ENCODE data around the gene SEMA5B.

Gene SEMA5B

DNA sequence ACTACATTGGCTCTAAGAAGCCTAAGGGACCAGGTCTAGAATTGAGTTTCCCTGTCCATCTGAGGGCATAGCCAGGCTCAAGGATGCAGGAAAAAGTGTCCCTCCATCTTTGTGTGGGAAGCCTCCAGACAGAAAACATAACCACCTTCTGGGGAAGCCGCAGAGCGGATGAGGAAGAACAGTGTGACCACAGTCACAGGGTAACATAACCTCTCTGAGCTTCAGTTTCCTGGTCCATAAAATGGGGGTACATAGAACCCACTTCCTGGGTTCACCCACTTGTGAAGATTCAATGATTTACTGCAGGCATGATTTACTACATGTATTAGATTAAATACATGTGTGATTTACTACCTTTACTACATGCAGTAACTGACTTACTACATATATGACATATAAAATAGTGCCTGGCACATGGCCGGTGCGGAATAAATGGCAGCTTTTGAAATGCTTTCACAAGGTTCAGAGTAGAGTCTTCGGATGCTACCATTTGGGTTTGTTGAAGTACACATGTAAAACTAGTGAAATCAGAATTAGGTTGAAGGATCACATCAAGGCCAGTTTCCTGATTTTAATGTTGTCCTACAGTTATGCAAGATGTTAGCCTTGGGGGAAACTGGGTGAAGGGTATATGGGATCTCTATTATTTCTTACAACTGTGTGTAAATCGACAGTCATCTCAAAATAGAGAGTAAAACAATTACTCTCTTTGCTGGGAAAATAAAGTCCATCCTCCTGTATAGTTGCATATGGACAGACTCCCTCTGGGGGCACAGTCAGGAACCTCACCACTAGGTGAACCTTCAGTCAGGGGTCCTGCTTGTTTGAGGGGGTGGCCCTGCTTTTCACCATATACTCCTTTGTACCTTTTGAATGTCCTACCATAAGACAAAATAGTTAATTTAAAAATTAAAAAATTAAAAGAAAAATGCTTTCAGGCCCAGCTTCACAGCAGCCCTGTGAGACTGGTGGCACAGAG lies 86.0 kb downstream of the SEMA5B start:
- no peak overlapping the region for H3K4me3 ChIP-seq (ENCODE audit: low read depth, low read length)
- TF ChIP-seq, protein P1, sequence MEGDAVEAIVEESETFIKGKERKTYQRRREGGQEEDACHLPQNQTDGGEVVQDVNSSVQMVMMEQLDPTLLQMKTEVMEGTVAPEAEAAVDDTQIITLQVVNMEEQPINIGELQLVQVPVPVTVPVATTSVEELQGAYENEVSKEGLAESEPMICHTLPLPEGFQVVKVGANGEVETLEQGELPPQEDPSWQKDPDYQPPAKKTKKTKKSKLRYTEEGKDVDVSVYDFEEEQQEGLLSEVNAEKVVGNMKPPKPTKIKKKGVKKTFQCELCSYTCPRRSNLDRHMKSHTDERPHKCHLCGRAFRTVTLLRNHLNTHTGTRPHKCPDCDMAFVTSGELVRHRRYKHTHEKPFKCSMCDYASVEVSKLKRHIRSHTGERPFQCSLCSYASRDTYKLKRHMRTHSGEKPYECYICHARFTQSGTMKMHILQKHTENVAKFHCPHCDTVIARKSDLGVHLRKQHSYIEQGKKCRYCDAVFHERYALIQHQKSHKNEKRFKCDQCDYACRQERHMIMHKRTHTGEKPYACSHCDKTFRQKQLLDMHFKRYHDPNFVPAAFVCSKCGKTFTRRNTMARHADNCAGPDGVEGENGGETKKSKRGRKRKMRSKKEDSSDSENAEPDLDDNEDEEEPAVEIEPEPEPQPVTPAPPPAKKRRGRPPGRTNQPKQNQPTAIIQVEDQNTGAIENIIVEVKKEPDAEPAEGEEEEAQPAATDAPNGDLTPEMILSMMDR (IDR thresholded peaks at IDR 0.05; ENCODE audit: low read depth, low read length): peak; percentile 36; the same call in 1 of the 2 replicates

DNA sequence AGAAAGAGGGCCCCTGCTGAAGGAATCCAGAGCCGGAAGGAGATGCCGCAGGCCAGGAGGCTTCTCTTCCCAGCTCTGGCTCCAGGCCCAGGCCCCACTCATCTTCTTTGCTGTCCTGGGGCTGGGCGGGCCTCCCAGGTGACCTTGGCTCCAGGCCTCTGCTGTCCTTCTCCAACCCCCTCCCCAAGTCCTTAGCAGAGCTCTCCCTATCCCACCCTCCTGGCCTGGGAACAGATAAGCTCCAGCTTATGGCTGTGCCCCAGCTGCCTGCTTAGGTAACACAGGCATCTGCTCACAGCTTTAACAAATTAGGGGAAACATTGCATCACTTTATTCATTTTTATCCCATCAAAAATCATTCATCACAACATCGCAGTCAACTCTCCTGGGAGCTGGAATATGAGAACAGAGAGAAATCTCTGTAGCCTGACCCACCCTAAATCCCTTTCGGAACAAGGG lies 86.9 kb downstream of the SEMA5B start:
- no peak overlapping the region for H3K4me3 ChIP-seq (ENCODE audit: low read depth, low read length)
- TF ChIP-seq, protein P1 (IDR thresholded peaks at IDR 0.05; ENCODE audit: low read depth, low read length): no peak

DNA sequence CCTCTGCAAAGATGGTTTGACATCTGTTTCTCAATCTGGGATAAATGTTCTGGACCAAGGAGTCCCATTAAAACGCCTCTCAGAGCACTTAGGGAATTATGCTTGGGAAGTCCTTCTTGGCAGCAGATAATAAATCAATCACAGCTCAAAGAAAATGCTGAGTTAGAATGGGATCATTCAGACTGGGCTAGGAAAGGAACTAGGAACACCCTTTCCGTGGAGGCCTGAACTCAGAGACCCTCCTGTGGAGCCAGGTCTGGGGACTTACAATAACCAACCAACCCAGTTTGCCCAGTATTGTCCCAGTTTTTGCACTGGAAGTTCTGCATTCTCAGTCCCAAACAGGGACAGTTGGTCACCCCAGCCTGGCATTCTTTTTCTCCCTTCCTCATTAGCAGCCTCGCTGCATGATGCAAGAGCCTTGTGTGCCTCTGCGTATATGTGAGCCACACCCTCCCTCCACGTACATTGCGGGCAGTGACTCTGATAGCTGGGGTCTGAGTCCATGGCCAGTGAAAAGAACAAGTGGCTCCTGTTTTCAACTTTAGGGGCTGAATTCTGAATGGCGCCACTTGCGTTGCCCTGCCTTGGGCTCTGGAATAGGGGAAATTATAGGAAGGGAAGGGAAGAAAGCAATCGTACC lies 88.7 kb downstream of the SEMA5B start:
- no peak overlapping the region for H3K4me3 ChIP-seq (ENCODE audit: low read depth, low read length)
- TF ChIP-seq, protein P1 (IDR thresholded peaks at IDR 0.05; ENCODE audit: low read depth, low read length): no peak

DNA sequence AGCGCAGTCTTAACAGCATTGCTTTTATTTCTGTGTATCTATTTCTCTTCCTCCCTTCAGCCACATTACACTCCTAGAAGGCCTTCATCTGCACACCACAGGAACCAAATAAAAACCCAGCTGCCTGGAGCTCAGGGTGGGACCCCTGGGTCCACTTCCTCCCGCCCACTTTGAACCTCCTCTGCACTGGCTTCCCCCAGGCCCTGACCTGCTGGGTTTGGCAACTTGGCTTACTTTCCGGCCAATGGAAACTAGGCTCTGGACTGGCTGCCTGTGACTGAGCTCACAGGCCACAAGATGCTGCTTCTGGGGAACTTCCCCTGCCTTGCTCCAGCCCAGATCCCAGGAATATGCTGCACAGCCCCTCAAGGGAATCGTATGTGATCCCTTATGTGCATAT lies 89.8 kb downstream of the SEMA5B start:
- TF ChIP-seq, protein P1 (IDR thresholded peaks at IDR 0.05; ENCODE audit: low read depth, low read length): no peak
- no peak overlapping the region for H3K4me3 ChIP-seq (ENCODE audit: low read depth, low read length)

DNA sequence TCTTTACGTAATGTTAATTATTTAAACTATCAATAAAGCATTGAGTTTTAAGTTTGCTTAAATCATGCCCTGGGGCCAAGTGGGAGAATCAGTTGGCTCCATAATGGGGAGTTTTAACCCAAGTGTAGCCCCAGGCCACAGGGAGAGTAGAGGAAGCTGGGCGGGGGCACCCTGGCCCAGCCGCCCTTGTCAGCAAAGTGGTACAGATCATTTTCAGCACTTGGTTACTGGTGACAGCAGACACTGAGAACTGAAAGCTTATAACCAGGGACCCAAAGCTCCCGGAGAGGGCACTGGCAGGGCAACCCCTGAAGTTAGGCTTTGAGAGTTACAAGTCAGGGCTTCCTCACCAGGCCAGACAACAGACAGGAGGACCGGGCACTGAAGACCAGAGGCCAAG lies 90.6 kb downstream of the SEMA5B start:
- H3K4me3 ChIP-seq (ENCODE audit: low read depth, low read length): no peak overlapping the region
- TF ChIP-seq, protein P1 (IDR thresholded peaks at IDR 0.05; ENCODE audit: low read depth, low read length): no peak

DNA sequence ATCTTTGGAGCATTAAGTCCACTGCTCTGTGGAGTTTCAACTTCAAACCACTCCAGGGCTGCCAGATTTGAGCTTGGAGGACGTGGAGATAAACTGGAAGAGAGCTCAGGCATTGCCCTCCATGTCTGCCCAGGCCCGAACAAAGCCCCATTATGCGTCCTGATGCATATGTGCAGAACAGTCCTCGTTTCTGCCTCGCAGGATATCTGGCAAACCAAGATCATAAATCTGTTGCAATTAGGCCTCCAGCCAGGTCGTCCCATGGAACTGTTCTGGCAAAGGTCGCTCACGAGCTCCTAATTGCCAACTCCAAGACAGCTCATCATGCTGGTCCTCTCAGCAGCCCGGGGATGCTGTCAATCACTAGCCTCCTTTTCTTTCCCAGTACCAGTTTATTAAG lies 91.2 kb downstream of the SEMA5B start:
- no peak overlapping the region for H3K4me3 ChIP-seq (ENCODE audit: low read depth, low read length)
- TF ChIP-seq, protein P1 (IDR thresholded peaks at IDR 0.05; ENCODE audit: low read depth, low read length): no peak

DNA sequence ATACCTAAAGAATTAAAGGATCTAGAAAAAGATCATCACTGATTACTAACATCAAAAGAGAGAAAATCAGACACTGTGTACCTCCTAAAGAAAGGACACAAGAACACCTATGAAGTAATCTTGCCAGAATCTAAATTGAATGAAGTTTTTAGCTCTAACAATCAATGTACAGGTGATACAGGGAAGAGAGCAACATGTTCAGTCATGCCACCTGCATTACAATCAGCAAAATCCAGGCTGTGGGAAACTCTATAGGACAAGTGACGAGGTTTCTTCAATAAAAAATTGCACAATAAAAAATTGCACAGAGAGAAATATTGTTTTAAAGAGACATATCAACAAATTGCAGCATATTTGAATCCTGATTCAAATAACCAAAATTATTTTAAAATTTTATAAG lies 93.3 kb downstream of the SEMA5B start:
- no peak overlapping the region for H3K4me3 ChIP-seq (ENCODE audit: low read depth, low read length)
- TF ChIP-seq, protein P1 (IDR thresholded peaks at IDR 0.05; ENCODE audit: low read depth, low read length): no peak

All from WI38 (cell line).